ENCODE data around the gene LZTFL1.
"Not testable (repeated sequence)": the region's sequence is repeated elsewhere in the genome, so short reads cannot be mapped to it uniquely, and the experiment has no call there.

The LZTFL1 gene

GRCh38 chr3:45864760-45865519 is 23.0 kb upstream of the LZTFL1 start:
- no peak for DNase-seq

GRCh38 chr3:45861043-45861719 is 19.3 kb upstream of the LZTFL1 start:
- DNase-seq = no peak

- DNase-seq = no peak
Observed at GRCh38 chr3:45860481-45860880, 18.6 kb upstream of the LZTFL1 start.

GRCh38 chr3:45858809-45859543 is 17.1 kb upstream of the LZTFL1 start:
- no peak for DNase-seq

- not testable (repeated sequence) for DNase-seq
Observed at GRCh38 chr3:45857024-45857423, 15.1 kb upstream of the LZTFL1 start.

GRCh38 chr3:45856323-45856722 is 14.4 kb upstream of the LZTFL1 start:
- not testable (repeated sequence) for DNase-seq

- peak; percentile 53 for DNase-seq
Observed at GRCh38 chr3:45852828-45853227, 10.9 kb upstream of the LZTFL1 start.

GRCh38 chr3:45848392-45848791 is 6.5 kb upstream of the LZTFL1 start:
- DNase-seq = no peak

GRCh38 chr3:45844616-45845015 is 2.7 kb upstream of the LZTFL1 start:
- DNase-seq = peak; percentile 17

- DNase-seq = no peak
Observed at GRCh38 chr3:45842851-45843625, 1.1 kb upstream of the LZTFL1 start.

GRCh38 chr3:45841420-45841756 is 531 bp downstream of the LZTFL1 start:
- peak; percentile 50 for DNase-seq

GRCh38 chr3:45838466-45838865 is 3.5 kb downstream of the LZTFL1 start:
- no peak for DNase-seq

GRCh38 chr3:45832699-45833098 is 9.2 kb downstream of the LZTFL1 start:
- peak; percentile 42 for DNase-seq

- no peak for DNase-seq
Observed at GRCh38 chr3:45830121-45830520, 11.8 kb downstream of the LZTFL1 start.

- DNase-seq = no peak
Observed at GRCh38 chr3:45826908-45827307, 15.0 kb downstream of the LZTFL1 start.

- no peak for DNase-seq
Observed at GRCh38 chr3:45826321-45826720, 15.6 kb downstream of the LZTFL1 start.

- no peak for DNase-seq
Observed at GRCh38 chr3:45821127-45821526, 20.8 kb downstream of the LZTFL1 start.

GRCh38 chr3:45819543-45819942 is 22.4 kb downstream of the LZTFL1 start:
- no peak for DNase-seq

- peak; percentile 78 for DNase-seq
Observed at GRCh38 chr3:45817831-45818522, 23.9 kb downstream of the LZTFL1 start.

- DNase-seq = no peak
Observed at GRCh38 chr3:45816544-45816943, 25.4 kb downstream of the LZTFL1 start.

- DNase-seq = no peak
Observed at GRCh38 chr3:45814322-45814721, 27.6 kb downstream of the LZTFL1 start.
